NCI-H128 (cell line): ENCODE data around the gene TOMM6.
A peak's percentile ranks its signal among the peaks of the same experiment; 100 is the strongest.
"Not testable (repeated sequence)": the region's sequence is repeated elsewhere in the genome, so short reads cannot be mapped to it uniquely, and the experiment has no call there.

Experiments
- DNase-seq: peaks from one replicate; lab custom pipeline; 2025; ENCODE audit not compliant: unreplicated experiment; lab: John Stamatoyannopoulos, UW

The TOMM6 gene

DNA sequence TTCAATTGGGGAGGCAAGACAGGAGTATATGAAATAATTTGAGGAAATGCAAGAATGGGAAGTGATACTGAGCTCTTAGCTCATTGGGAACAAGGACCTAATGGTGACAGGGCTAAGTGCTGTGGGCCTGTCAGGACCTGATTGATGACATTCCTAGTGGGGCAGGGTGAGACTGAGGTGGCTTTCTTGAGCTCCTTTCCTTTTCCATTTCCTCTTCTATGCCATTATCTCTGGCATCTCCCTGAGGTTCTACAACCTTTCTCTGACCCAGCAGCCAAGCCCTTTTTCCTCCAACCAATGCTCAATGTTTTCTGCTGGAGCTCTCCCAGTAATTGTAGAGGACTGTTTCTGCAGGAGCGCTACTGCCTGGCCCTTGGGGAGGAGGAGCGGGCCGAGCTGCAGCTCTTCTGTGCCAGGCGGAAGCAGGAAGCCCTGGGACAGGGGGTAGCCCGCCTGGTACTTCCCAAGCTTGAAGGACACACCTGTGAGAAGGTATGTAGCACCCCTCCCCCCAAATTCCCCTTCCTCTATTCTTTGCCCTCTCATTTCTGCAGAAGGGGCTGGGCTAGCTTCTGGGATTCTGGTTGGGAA is 2.8 kb upstream of the TOMM6 start:
- no peak for DNase-seq

GRCh38 chr6:41785254-41785653 is 2.2 kb upstream of the TOMM6 start:
- no peak for DNase-seq

DNA sequence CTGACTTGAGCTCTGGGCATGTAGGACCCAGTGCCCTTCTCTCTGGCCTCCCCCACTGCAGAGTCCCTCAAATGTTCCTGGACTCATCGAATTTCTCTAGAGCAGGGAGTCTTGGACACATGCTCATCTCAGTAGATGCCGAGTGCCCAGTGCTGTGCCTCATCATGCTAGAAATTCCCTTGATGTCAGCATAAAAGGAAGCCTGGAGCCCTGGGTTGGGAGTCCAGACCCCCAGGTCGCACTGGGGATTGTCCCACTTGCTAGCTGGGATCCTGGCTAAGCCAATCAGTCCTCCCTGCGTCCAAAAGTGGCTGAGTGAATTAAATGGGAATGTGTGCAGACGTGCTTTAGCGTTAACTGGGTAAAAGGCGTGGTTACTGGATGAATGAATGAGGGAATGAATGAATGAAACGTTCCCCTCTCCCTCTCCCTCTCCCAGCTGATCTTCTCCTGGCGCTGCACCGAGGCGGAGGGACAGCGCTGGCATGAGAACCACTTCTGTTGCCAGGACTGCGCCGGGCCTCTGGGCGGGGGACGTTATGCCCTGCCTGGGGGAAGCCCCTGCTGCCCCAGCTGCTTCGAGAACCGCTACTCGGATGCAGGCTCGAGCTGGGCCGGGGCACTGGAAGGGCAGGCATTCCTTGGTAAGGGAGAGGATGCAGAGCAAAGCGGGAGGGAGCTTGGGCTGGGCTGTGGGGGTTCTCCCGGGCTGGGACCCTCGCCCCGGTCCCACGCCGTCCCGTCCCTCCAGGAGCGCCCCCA is 1.6 kb upstream of the TOMM6 start:
- no peak for DNase-seq

DNA sequence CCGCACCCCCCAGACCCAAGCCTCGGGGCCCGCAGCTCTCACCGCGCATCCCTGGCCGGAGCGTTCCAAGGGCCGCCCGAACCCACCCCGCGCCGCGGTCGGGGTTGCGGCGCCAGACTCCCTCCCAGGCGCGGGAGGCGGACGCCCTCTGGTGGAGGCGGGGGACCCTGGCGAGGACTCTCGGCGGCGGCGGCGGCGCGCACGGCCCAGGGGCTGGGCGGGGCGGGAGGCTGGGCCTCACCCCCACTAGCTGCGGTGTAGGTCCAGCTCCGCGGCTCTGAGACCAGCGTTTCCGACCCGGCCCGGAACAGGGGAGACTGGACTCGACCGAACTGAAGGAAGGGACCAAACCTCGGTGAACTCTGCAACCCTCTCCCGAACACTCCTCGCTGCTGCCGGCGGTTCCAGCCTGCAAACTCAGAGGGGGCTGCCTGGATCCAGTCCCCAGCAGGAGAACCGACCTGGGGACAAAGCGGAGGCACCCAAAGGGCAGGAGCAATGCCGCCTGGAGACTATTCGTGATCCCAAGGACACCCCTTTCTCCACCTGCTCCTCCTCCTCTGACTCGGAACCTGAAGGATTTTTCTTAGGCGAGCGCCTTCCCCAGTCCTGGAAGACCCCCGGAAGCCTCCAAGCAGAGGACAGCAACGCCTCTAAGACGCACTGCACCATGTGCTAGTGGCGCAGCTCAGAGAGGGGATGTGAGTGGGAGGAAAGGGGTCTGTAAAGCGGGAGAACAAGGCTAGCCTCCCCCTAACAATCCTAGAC is 859 bp upstream of the TOMM6 start:
- peak; percentile 56 for DNase-seq

DNA sequence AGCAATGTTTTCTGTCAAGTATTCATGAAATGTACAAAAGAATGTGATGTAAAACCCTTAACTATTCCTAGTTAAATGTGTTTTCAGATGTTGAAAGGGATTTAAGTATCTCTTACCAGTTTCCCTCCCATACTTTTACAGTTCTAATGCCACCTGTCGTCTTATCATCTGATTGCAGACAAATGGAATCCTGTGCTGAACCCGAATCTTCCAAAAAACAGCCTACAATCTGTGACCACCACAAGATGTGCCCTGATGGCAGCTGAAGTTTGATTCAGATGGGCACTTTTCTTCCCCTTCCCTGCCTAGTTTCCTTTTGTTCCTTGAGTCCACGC is 1.9 kb downstream of the TOMM6 start:
- no peak for DNase-seq

- DNase-seq: no peak
Observed at GRCh38 chr6:41790045-41790444, 2.6 kb downstream of the TOMM6 start.

GRCh38 chr6:41791305-41791704 is 3.8 kb downstream of the TOMM6 start:
- DNase-seq: no peak

- no peak for DNase-seq
Observed at GRCh38 chr6:41791984-41792383, 4.5 kb downstream of the TOMM6 start.

DNA sequence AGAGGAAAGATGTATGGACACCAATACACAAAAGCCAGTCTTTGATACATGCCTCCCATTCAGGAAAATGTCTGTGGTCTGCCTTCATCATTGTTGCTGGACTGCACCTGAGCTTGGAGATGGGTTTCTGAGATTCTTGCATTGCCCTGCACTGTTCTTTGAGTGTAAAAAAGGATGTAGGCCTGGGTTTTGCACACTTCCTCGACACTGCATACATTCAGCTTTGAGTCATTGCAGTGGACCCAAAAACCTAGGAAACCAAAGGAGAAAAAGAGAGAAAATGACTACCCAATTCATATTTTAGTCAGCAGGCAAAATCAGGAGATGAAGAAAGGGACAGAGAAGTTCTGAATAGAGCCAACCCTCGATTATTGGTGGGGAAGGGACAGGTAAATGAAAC is 9.0 kb downstream of the TOMM6 start:
- DNase-seq: no peak

GRCh38 chr6:41798901-41799558 is 11.5 kb downstream of the TOMM6 start:
- no peak for DNase-seq

DNA sequence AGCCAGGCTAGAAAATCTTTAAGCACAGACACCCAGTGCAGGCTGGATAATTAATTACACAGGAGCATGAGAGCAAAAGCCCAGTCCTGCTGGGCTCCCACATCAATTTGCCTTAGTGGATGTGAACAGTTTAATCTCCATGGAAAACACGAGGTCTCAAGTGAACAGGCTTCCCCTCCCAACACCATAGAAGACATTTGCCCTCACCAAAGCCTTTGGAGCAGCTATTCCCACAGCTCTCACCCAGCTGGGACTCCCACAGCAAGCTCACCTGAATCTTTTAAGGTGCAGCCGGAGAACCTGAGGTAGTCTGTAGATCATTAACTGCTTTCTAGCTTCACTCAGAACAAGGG is 12.0 kb downstream of the TOMM6 start:
- no peak for DNase-seq

DNA sequence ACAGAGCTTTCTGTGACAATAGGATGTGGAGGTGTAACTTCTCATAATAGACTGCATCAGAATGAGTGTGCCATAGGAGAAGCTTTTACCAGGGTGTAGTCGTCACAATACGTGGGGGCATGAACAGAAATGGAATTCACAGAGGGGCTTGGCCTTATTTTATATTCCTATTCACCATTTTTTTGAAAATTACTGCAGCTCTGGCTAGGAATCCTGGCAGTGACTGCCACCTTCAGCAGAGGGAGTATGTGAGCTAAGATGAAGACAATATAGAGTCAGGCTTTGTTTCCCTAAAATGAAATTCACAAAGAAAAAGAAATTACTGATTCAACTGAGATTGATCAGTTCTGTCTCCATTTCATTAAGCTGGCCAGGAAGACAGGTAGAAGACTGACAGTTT is 13.9 kb downstream of the TOMM6 start:
- no peak for DNase-seq

- no peak for DNase-seq
Observed at GRCh38 chr6:41805830-41806774, 18.6 kb downstream of the TOMM6 start.

GRCh38 chr6:41811095-41811494 is 23.6 kb downstream of the TOMM6 start:
- DNase-seq: no peak

- not testable (repeated sequence) for DNase-seq
Observed at GRCh38 chr6:41811946-41812345, 24.5 kb downstream of the TOMM6 start.

DNA sequence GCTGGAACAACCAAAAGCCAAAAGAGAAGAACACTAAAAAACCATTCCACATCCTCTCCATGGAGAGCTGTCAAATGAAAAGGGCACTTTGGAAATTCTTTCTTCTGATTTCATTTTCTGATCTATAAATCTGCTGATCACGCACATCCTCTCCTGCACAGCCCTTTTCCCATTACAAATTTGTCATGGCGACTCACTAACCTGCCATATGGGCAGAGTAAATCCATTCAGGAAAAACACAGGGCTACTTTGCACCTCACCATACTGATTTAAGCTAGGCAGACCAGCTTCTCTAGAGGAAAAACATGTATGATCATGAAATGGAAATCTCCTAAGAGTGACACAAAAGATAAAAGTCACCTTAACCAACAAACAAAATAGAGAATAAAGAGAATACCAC is 26.0 kb downstream of the TOMM6 start:
- no peak for DNase-seq

DNA sequence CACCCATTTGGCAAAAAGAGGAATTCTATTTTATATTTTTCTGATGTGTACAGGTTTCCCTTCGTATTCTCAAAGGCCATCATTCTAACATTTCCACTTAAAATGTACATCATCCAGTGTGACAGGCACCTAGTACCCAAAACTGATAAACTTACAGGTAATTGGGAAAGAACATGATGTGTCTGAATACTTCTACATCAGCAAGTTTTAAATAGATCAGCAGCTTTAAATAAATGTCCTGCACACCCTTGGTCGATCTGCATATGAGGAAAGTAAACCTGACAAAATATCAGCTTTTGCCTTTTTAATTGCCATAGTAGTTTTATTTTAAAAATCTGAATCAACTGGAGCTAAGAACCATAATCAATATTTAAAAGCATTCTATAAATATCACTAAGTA is 26.5 kb downstream of the TOMM6 start:
- no peak for DNase-seq

GRCh38 chr6:41814629-41815028 is 27.1 kb downstream of the TOMM6 start:
- DNase-seq: no peak

DNA sequence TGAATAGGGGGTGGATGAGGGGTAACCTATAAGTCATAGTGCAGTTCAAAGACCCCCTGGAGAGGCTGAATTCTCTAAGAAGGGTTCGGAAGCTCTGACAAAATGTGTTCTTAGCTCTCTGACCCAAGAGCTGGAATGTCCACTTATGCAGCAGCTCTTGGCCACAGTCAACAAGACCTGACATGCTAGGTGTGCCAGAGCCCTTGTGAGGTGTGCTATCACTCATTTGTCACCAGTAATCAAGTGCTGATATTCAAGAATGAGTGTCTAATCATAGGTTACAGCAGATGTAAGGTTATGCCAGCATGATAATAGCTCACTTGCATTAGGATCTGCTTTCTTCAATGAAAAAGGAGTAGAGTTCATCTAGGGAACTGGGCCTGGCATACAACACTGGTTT is 28.1 kb downstream of the TOMM6 start:
- DNase-seq: no peak

GRCh38 chr6:41818271-41819054 is 31.0 kb downstream of the TOMM6 start:
- DNase-seq: no peak
